Gastrocnemius medialis (tissue), 4 donors: Measurements from ENCODE around the gene GRIK3.

Experiments used
- CTCF ChIP-seq, 5 experiments: fragments of 450-650 bp in 3 of 5; fragments of 200-600 bp in 2 of 5; sonication (generic) in 2 of 5; IDR thresholded peaks in 4 of 5; conservative IDR thresholded peaks in 1 of 5; 1 replicate in 4 of 5; 2 replicates in 1 of 5; pipeline ENCODE4 v1.5.1; 2016 to 2019; ENCODE audit warnings: antibody characterized with exemption in 5 of 5, mild to moderate bottlenecking in 3 of 5, moderate library complexity in 3 of 5
- POLR2A ChIP-seq, 2 donors: fragments of 450-650 bp; IDR thresholded peaks; one replicate each; pipeline ENCODE4 v1.6.1; 2017; ENCODE audit warnings: antibody characterized with exemption in 2 of 2, mild to moderate bottlenecking in 2 of 2, moderate library complexity in 2 of 2

GRCh38 chr1:37035014-37035691 is 838 bp upstream of the GRIK3 start:
- no peak for TF ChIP-seq CTCF (IDR thresholded peaks at IDR 0.05 in 4 of 5, conservative IDR thresholded peaks at IDR 0.05 in 1 of 5)
- TF ChIP-seq POLR2A (IDR thresholded peaks at IDR 0.05): no peak
